Liver (tissue), 9 donors: ENCODE measurements around the gene FASN. TPM values are rescaled to one million over a fixed set of nuclear protein-coding genes. Genes with fewer than 3 reads are reported as not detected.

Experiments
- DNase-seq: peaks from one replicate; pipeline ENCODE4 v3.0.0-alpha.2; 2017; ENCODE audit warnings: low spot score
- H3K27ac ChIP-seq, 2 donors: one replicate each; pipeline ENCODE4 v1.7.0; 2013; ENCODE audit warnings: inconsistent platforms in 2 of 2, low read length in 2 of 2, control low read depth in 1 of 2, low read depth in 1 of 2, mild to moderate bottlenecking in 1 of 2
- H3K27me3 ChIP-seq, 4 donors: one replicate each; pipeline versions ENCODE4 v1.6.1 to v1.7.0; 2013; ENCODE audit warnings: low read length in 3 of 4, inconsistent platforms in 1 of 4, mild to moderate bottlenecking in 1 of 4, moderate library complexity in 1 of 4; ENCODE audit not compliant: control insufficient read depth in 4 of 4, insufficient read depth in 4 of 4
- H3K36me3 ChIP-seq, 4 donors: one replicate each; pipeline versions ENCODE4 v1.6.1 to v1.7.0; 2013; ENCODE audit warnings: low read length in 3 of 4, mild to moderate bottlenecking in 3 of 4, low read depth in 1 of 4, moderate library complexity in 1 of 4; ENCODE audit not compliant: control insufficient read depth in 4 of 4, insufficient read depth in 3 of 4
- H3K4me1 ChIP-seq, 4 donors: one replicate each; pipeline versions ENCODE4 v1.6.1 to v1.7.0; 2013; ENCODE audit warnings: low read length in 3 of 4, mild to moderate bottlenecking in 3 of 4, moderate library complexity in 1 of 4; ENCODE audit not compliant: control insufficient read depth in 4 of 4, insufficient read depth in 4 of 4
- H3K4me3 ChIP-seq, 3 donors: one replicate each; pipeline versions ENCODE4 v1.6.1 to v1.7.0; 2013; ENCODE audit warnings: low read length in 3 of 3, control low read depth in 1 of 3, low read depth in 1 of 3, mild to moderate bottlenecking in 1 of 3
- H3K9ac ChIP-seq, 2 donors: one replicate each; pipeline ENCODE4 v1.7.0; 2013; ENCODE audit warnings: low read length in 2 of 2, mild to moderate bottlenecking in 2 of 2, moderate library complexity in 2 of 2, control low read depth in 1 of 2, low read depth in 1 of 2
- H3K9me3 ChIP-seq, 4 donors: one replicate each; pipeline versions ENCODE4 v1.6.1 to v1.7.0; 2013; ENCODE audit warnings: low read length in 3 of 4; ENCODE audit not compliant: control insufficient read depth in 4 of 4
- EGR1 ChIP-seq, 2 donors: IDR thresholded peaks; 2 replicates each; pipeline ENCODE4 v1.6.1; 2016 to 2018; ENCODE audit warnings: antibody characterized with exemption in 2 of 2, low read depth in 2 of 2
- FOXA1 ChIP-seq: IDR thresholded peaks from 2 replicates; pipeline ENCODE4 v1.6.1; 2016; ENCODE audit warnings: antibody characterized with exemption
- FOXA2 ChIP-seq: IDR thresholded peaks from 2 replicates; pipeline ENCODE4 v1.6.1; 2016; ENCODE audit warnings: antibody characterized with exemption
- HNF4A ChIP-seq, 2 donors: conservative IDR thresholded peaks; 2 replicates each; pipeline ENCODE4 v1.6.1; 2016; ENCODE audit warnings: antibody characterized with exemption in 2 of 2, mild to moderate bottlenecking in 2 of 2
- JUND ChIP-seq, 2 donors: IDR thresholded peaks; 2 replicates each; pipeline ENCODE4 v1.6.1; 2016; ENCODE audit warnings: antibody characterized with exemption in 2 of 2
- NR2F2 ChIP-seq: IDR thresholded peaks from 2 replicates; pipeline ENCODE4 v1.6.1; 2016; ENCODE audit warnings: antibody characterized with exemption
- TAF1 ChIP-seq: conservative IDR thresholded peaks from 2 replicates; pipeline ENCODE4 v1.6.1; 2016; ENCODE audit warnings: antibody characterized with exemption, mild to moderate bottlenecking
- YY1 ChIP-seq: IDR thresholded peaks from 2 replicates; pipeline ENCODE4 v1.6.1; 2016; ENCODE audit warnings: antibody characterized with exemption, mild to moderate bottlenecking
- WGBS: extraction: QIAGEN DNeasy Blood & Tissue Kit; methylation state at CpG from one replicate; pipeline ENCODE4 v1.1.7; 2013; 5-methylcytosine and 5-hydroxymethylcytosine counted together
- polyA plus RNA-seq, 2 donors: library from polyadenylated mRNA; stranded (reverse) in 1 of 2; unstranded in 1 of 2; fragments of 200-250 nt in 1 of 2; fragments of >200 nt in 1 of 2; fragmentation: Nextera tagmentation in 1 of 2; extraction: Ambion mirVana in 1 of 2; gene quantifications; one replicate each; pipeline versions ENCODE4 v1.2.1 to v1.2.3, GENCODE V29; 2013 to 2015
- total RNA-seq, 2 donors: library from RNA; depleted of rRNA; stranded (reverse); fragments of >200 nt; gene quantifications; one replicate each; pipeline ENCODE4 v1.2.3, GENCODE V29; 2014
- TF ChIP-seq, protein P1 (sequence below): IDR thresholded peaks from 2 replicates; pipeline ENCODE4 v1.6.1; 2016; ENCODE audit warnings: antibody characterized with exemption
- TF ChIP-seq, protein P2 (sequence below): IDR thresholded peaks from 2 replicates; pipeline ENCODE4 v1.6.1; 2016; ENCODE audit warnings: antibody characterized with exemption
- TF ChIP-seq, protein P3 (sequence below): IDR thresholded peaks from 2 replicates; pipeline ENCODE4 v1.6.1; 2016; ENCODE audit warnings: antibody characterized with exemption
- TF ChIP-seq, protein P4 (sequence below): fragments of 150-350 bp; IDR thresholded peaks from 2 replicates; pipeline ENCODE4 v1.5.1; 2017; ENCODE audit warnings: improper control_type of control experiment, low read depth, low read length; ENCODE audit not compliant: missing input control
- TF ChIP-seq, protein P5 (sequence below): IDR thresholded peaks from 2 replicates; pipeline ENCODE4 v1.6.1; 2016; ENCODE audit warnings: antibody characterized with exemption, mild to moderate bottlenecking
- donor health status: healthy.
- donor health status: healthy.
- donor health status: healthy.
- donor health status: healthy.
- donor health status: healthy.

Gene FASN
- total and polyA plus RNA-seq, 4 donors, result 53.1 to 229 (median 130) TPM

DNA sequence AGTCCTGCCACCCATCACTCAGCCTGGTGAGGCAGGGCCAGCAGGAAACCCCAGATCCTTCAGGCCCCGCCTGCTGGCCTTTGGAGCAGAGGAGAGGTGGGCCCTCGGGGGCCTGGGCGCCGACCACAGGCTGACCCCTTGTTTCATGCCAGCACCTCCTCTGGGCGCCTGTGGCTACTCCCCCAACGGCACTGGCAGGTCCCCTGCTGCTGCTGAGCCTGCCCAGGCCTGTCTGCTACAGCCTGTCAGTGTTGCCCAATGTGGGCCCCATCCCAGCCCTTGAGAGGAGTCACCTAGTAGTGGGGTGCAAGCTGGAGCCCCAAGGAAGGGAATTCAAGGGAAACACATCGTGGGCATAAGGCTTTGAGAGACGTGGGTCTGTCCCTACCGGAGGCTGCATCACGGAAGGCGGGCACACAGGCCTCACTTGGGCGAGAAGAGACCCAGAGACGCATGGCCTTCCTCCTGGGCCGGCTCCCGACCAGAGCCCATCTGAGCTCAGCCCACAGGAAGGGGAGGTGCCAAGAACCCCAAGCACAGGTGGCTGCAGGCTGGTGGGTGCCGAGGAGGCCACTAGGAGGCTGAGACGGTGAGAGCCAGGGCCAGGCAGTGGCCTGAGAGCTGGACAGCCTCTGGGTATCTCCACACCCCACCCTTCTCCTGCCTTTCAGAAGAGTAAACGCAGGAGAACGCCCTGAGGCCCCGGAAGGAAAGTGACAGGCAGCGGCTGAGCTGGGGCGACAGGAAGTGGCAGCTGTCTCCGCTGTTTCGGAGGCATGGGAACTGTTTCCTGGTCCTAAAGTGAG is 8.0 kb upstream of the FASN start (continued):
- TF ChIP-seq, protein P1, sequence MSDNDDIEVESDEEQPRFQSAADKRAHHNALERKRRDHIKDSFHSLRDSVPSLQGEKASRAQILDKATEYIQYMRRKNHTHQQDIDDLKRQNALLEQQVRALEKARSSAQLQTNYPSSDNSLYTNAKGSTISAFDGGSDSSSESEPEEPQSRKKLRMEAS, result no peak
- TF ChIP-seq EGR1 (IDR thresholded peaks at IDR 0.05; ENCODE audit: low read depth in 2 of 2), result no peak
- TF ChIP-seq TAF1, result no peak
- TF ChIP-seq, protein P2, sequence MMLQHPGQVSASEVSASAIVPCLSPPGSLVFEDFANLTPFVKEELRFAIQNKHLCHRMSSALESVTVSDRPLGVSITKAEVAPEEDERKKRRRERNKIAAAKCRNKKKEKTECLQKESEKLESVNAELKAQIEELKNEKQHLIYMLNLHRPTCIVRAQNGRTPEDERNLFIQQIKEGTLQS, result no peak
- TF ChIP-seq YY1, result peak; percentile 15

DNA sequence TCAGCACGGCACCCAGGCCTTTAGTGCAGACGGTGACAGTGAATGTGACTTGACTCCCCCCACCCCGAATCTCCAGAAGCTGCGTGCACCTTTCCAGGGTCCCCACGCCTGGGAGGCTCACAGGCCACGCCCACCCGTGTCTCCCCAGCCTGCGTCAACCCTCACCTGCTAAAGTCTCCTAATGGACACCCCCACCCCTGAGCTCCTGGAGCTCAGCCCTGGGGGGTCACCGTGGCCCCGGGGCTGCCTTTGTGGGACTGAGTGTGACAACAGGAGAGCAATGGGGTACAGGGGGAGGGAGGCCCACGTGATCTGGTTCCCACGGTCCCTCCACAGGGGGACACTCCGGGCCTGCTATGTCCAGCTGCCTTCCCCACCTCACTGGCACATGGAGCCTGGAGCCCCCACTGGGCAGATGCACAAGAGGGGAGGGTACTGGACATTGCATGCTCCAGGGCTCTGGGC is 7.4 kb upstream of the FASN start:
- Histone ChIP-seq H3K9me3 (no peaks in the 10 kb centered on the region), H3K4me1 (peaks cover 41 to 86% (median 68%) of the 10 kb centered on the region in 4 donors), H3K27me3 (no peaks in the 10 kb centered on the region), H3K4me3 (no peak overlapping the region), H3K36me3 (no peaks in the 10 kb centered on the region), H3K27ac (peak overlapping the region; percentile 96 to 98), H3K9ac (peak overlapping the region; percentile 10 to 72)
- 90% methylated on average over 13 of the region's 13 CpGs for WGBS
- DNase-seq, result no peak
- TF ChIP-seq FOXA1 (no peak), NR2F2 (no peak), FOXA2 (no peak), EGR1 (IDR thresholded peaks at IDR 0.05; ENCODE audit: low read depth in 2 of 2) (no peak), YY1 (no peak), JUND (IDR thresholded peaks at IDR 0.05) (no peak), HNF4A (conservative IDR thresholded peaks at IDR 0.05) (no peak)
- TF ChIP-seq, protein P1, result no peak
- TF ChIP-seq, protein P3, sequence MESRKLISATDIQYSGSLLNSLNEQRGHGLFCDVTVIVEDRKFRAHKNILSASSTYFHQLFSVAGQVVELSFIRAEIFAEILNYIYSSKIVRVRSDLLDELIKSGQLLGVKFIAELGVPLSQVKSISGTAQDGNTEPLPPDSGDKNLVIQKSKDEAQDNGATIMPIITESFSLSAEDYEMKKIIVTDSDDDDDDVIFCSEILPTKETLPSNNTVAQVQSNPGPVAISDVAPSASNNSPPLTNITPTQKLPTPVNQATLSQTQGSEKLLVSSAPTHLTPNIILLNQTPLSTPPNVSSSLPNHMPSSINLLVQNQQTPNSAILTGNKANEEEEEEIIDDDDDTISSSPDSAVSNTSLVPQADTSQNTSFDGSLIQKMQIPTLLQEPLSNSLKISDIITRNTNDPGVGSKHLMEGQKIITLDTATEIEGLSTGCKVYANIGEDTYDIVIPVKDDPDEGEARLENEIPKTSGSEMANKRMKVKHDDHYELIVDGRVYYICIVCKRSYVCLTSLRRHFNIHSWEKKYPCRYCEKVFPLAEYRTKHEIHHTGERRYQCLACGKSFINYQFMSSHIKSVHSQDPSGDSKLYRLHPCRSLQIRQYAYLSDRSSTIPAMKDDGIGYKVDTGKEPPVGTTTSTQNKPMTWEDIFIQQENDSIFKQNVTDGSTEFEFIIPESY, result no peak
- TF ChIP-seq, protein P4, sequence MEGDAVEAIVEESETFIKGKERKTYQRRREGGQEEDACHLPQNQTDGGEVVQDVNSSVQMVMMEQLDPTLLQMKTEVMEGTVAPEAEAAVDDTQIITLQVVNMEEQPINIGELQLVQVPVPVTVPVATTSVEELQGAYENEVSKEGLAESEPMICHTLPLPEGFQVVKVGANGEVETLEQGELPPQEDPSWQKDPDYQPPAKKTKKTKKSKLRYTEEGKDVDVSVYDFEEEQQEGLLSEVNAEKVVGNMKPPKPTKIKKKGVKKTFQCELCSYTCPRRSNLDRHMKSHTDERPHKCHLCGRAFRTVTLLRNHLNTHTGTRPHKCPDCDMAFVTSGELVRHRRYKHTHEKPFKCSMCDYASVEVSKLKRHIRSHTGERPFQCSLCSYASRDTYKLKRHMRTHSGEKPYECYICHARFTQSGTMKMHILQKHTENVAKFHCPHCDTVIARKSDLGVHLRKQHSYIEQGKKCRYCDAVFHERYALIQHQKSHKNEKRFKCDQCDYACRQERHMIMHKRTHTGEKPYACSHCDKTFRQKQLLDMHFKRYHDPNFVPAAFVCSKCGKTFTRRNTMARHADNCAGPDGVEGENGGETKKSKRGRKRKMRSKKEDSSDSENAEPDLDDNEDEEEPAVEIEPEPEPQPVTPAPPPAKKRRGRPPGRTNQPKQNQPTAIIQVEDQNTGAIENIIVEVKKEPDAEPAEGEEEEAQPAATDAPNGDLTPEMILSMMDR, result no peak
- TF ChIP-seq, protein P2, result no peak
- TF ChIP-seq, protein P5, sequence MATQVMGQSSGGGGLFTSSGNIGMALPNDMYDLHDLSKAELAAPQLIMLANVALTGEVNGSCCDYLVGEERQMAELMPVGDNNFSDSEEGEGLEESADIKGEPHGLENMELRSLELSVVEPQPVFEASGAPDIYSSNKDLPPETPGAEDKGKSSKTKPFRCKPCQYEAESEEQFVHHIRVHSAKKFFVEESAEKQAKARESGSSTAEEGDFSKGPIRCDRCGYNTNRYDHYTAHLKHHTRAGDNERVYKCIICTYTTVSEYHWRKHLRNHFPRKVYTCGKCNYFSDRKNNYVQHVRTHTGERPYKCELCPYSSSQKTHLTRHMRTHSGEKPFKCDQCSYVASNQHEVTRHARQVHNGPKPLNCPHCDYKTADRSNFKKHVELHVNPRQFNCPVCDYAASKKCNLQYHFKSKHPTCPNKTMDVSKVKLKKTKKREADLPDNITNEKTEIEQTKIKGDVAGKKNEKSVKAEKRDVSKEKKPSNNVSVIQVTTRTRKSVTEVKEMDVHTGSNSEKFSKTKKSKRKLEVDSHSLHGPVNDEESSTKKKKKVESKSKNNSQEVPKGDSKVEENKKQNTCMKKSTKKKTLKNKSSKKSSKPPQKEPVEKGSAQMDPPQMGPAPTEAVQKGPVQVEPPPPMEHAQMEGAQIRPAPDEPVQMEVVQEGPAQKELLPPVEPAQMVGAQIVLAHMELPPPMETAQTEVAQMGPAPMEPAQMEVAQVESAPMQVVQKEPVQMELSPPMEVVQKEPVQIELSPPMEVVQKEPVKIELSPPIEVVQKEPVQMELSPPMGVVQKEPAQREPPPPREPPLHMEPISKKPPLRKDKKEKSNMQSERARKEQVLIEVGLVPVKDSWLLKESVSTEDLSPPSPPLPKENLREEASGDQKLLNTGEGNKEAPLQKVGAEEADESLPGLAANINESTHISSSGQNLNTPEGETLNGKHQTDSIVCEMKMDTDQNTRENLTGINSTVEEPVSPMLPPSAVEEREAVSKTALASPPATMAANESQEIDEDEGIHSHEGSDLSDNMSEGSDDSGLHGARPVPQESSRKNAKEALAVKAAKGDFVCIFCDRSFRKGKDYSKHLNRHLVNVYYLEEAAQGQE, result no peak
